ENCODE results near the gene PEX16. TPM values are rescaled to one million over a fixed set of nuclear protein-coding genes. Genes with fewer than 3 reads are reported as not detected.

Gene PEX16
- total RNA-seq, 1 donor from 2014 or later = 24.5 TPM

DNA sequence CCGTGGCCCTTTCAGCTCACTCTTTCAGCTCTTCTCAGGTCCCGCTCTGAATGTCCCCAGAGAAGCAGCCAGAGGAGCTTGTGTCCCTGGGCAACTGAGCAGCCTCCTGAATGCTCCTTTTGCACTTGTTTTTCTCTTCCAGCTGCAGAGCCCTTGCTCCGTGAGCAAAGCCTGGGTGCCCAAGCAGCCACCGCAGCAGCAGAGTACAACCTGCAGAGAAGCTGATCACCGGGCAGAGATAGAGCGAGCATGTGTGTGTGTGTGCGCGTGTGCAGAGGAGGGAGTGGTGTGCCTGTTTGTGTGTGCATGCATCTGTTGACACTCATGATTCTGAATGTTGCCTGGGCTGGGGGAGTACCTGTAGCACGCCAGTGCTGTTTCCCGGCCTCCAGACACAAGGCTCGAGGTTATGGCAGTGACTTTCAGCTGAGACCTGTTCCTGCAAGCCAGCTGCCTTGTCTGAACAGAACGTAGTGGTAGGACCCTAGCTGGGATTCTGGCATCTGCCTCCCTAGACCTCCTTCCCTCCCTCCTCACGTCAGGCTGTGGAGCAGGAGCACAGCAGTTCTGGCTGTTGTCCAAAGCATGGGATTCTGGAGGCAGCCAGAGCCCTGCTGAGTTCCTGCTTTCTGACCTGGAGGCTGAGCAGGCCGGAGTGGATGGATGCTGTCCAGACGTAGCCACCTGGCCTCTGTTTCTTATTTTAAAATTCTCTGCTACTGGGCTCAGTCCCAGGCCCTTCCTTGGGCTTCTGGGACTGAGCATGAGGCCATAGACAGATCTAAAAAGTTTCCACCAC, 36.7 kb downstream of the PEX16 start:
- no peaks in the 10 kb centered on the region for H3K9me3 Mint-ChIP-seq (ENCODE audit: unreplicated experiment)
- peaks cover 3% of the 10 kb centered on the region for H3K4me1 Mint-ChIP-seq (ENCODE audit: unreplicated experiment)
- TF ChIP-seq, protein P1, sequence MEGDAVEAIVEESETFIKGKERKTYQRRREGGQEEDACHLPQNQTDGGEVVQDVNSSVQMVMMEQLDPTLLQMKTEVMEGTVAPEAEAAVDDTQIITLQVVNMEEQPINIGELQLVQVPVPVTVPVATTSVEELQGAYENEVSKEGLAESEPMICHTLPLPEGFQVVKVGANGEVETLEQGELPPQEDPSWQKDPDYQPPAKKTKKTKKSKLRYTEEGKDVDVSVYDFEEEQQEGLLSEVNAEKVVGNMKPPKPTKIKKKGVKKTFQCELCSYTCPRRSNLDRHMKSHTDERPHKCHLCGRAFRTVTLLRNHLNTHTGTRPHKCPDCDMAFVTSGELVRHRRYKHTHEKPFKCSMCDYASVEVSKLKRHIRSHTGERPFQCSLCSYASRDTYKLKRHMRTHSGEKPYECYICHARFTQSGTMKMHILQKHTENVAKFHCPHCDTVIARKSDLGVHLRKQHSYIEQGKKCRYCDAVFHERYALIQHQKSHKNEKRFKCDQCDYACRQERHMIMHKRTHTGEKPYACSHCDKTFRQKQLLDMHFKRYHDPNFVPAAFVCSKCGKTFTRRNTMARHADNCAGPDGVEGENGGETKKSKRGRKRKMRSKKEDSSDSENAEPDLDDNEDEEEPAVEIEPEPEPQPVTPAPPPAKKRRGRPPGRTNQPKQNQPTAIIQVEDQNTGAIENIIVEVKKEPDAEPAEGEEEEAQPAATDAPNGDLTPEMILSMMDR (IDR thresholded peaks at IDR 0.05) = no peak
- H3K36me3 Mint-ChIP-seq (ENCODE audit: unreplicated experiment) = peaks cover 21% of the 10 kb centered on the region
- peaks cover 2% of the 10 kb centered on the region for H3K27me3 Mint-ChIP-seq (ENCODE audit: unreplicated experiment)
- no peak for DNase-seq (ENCODE audit: extremely low spot score, unreplicated experiment)
- H3K27ac Mint-ChIP-seq (ENCODE audit: unreplicated experiment) = no peak overlapping the region
- no peak overlapping the region for H3K4me3 Mint-ChIP-seq (ENCODE audit: unreplicated experiment)

DNA sequence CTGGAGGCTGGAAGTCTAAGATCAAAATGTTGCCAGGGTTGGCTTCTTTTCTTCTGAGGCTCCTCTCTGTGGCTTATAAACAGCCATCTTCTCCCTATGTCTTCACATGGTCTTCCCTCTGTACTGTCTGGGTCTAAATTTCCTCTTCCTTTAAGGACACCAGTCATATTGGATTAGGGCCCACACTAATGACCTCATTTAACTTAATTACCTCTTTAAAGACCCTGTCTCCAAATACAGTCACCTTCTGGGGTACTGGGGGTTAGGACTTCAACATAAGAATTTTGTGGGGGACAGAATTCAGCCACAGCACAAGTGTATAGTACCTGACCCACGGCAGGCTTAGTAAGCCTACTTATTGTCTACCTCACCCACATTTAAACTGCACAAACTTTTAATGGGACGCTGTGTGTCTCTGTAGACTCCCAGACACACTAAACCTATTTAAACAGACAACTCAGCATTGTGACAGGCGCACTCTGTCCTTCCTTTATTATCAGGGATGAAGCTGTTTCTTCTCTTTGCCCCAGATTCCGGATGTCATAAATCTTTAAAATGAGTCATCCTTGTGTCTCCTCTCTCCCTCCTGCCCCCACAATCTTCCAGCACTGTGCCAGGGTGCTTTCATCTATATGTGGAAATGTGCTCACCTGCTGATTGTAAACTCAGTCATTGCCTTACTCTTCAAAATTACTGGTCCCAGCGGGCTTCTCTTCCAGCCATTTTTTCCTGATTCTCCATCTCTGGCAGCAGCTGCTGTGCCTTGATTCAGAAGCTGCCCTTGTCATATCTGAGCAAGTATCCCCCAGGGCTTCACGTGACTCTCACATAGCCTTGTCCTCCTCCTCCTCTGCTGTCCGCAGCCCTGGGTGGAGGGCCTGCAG, 37.6 kb downstream of the PEX16 start:
- H3K4me1 Mint-ChIP-seq (ENCODE audit: unreplicated experiment) = peaks cover under 1% of the 10 kb centered on the region
- TF ChIP-seq, protein P1 (IDR thresholded peaks at IDR 0.05) = no peak
- H3K27me3 Mint-ChIP-seq (ENCODE audit: unreplicated experiment) = no peaks in the 10 kb centered on the region
- H3K9me3 Mint-ChIP-seq (ENCODE audit: unreplicated experiment) = no peaks in the 10 kb centered on the region
- H3K36me3 Mint-ChIP-seq (ENCODE audit: unreplicated experiment) = peaks cover 21% of the 10 kb centered on the region
- no peak overlapping the region for H3K27ac Mint-ChIP-seq (ENCODE audit: unreplicated experiment)
- no peak overlapping the region for H3K4me3 Mint-ChIP-seq (ENCODE audit: unreplicated experiment)
- no peak for DNase-seq (ENCODE audit: extremely low spot score, unreplicated experiment)

DNA sequence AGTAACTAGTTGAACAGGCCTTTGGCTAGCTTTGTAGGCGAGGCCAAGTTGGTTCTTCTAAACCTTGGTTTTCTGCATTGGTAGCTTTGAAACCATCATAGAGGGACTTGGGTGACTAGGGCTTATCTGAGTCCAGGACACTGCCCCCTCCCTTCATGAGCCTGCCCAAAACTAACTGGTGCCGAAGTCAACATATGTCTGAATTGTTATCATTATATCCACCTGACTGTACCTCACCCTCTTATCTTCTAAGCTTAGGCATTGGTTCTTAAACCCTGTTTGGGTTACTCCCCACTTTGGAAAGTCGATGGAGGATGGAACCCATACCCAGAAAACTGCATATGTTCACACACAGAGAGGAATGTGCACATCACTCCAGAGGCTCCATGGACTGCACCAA, 39.8 kb downstream of the PEX16 start:
- Mint-ChIP-seq H3K27ac (ENCODE audit: unreplicated experiment) (no peak overlapping the region), H3K9me3 (ENCODE audit: unreplicated experiment) (no peaks in the 10 kb centered on the region), H3K36me3 (ENCODE audit: unreplicated experiment) (peaks cover 21% of the 10 kb centered on the region), H3K4me3 (ENCODE audit: unreplicated experiment) (no peak overlapping the region), H3K27me3 (ENCODE audit: unreplicated experiment) (no peaks in the 10 kb centered on the region), H3K4me1 (ENCODE audit: unreplicated experiment) (peaks cover 2% of the 10 kb centered on the region)
- DNase-seq (ENCODE audit: extremely low spot score, unreplicated experiment) = no peak
- TF ChIP-seq, protein P1 (IDR thresholded peaks at IDR 0.05) = no peak

DNA sequence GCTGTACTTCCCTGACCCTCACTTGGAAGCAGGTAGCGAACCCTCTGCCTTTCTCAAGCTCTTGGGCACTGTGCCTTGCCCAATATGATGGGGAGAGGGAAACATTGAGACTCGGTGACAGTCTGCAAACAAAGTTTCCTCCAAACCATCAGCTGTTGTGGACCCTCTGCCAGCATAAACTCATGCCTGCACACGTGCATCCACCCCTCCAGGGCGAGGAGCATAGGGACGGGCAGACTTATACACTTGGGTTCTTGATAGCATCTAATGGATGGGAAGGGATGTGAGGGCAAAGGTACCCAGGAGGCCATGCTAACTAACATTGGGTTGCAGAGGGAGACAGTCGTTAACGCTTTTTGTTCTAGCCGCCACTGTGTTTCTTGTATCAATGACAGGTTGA, 40.5 kb downstream of the PEX16 start:
- DNase-seq (ENCODE audit: extremely low spot score, unreplicated experiment) = no peak
- Mint-ChIP-seq H3K4me1 (ENCODE audit: unreplicated experiment) (peaks cover 3% of the 10 kb centered on the region), H3K4me3 (ENCODE audit: unreplicated experiment) (no peak overlapping the region), H3K27ac (ENCODE audit: unreplicated experiment) (no peak overlapping the region), H3K36me3 (ENCODE audit: unreplicated experiment) (peaks cover 18% of the 10 kb centered on the region), H3K9me3 (ENCODE audit: unreplicated experiment) (no peaks in the 10 kb centered on the region), H3K27me3 (ENCODE audit: unreplicated experiment) (no peaks in the 10 kb centered on the region)
- TF ChIP-seq, protein P1 (IDR thresholded peaks at IDR 0.05) = no peak

DNA sequence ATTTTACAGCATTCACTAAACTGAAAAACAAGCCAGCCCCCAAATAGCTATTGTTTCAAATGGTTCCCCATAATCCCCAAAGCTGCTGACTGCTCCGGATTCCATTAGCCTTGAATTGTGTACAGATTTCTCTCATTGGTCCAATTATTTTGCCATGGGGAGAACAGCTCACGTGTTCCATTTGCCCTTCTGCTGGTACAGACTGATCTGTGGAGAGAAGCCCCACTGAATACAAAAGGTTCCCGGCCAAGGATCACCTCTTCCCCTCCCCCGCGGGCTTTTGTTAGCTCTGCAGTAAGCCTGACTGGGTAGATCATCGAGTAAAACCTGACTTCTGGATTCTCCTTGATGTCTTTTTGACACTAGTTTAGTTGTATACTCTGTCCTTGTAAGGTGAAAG, 41.3 kb downstream of the PEX16 start:
- H3K4me1 Mint-ChIP-seq (ENCODE audit: unreplicated experiment) = peaks cover 3% of the 10 kb centered on the region
- peaks cover 17% of the 10 kb centered on the region for H3K36me3 Mint-ChIP-seq (ENCODE audit: unreplicated experiment)
- H3K9me3 Mint-ChIP-seq (ENCODE audit: unreplicated experiment) = no peaks in the 10 kb centered on the region
- DNase-seq (ENCODE audit: extremely low spot score, unreplicated experiment) = no peak
- TF ChIP-seq, protein P1 (IDR thresholded peaks at IDR 0.05) = no peak
- no peaks in the 10 kb centered on the region for H3K27me3 Mint-ChIP-seq (ENCODE audit: unreplicated experiment)
- H3K4me3 Mint-ChIP-seq (ENCODE audit: unreplicated experiment) = no peak overlapping the region
- no peak overlapping the region for H3K27ac Mint-ChIP-seq (ENCODE audit: unreplicated experiment)
